ENCODE data around the gene ACBD6.

The ACBD6 gene

GRCh38 chr1:180252638-180253536 lies 249.5 kb downstream of the ACBD6 start:
- DNase-seq: peak; percentile 74 to 94

GRCh38 chr1:180251526-180252305 lies 250.7 kb downstream of the ACBD6 start:
- DNase-seq: no peak

GRCh38 chr1:180250883-180251509 lies 251.4 kb downstream of the ACBD6 start:
- DNase-seq: no peak

- DNase-seq: no peak
These were observed 251.9 kb downstream of the ACBD6 start for GRCh38 chr1:180250499-180250770.

GRCh38 chr1:180249725-180250498 lies 252.5 kb downstream of the ACBD6 start:
- no peak for DNase-seq

- DNase-seq: peak in 1 of 2 experiments; percentile 79
These were observed 253.4 kb downstream of the ACBD6 start for GRCh38 chr1:180248731-180249681.

- DNase-seq: no peak
These were observed 254.2 kb downstream of the ACBD6 start for GRCh38 chr1:180248176-180248575.

- DNase-seq: no peak
These were observed 254.8 kb downstream of the ACBD6 start for GRCh38 chr1:180247580-180247979.

- no peak for DNase-seq
These were observed 255.3 kb downstream of the ACBD6 start for GRCh38 chr1:180247061-180247460.

- no peak for DNase-seq
These were observed 255.8 kb downstream of the ACBD6 start for GRCh38 chr1:180246579-180246978.

GRCh38 chr1:180244840-180245239 lies 257.5 kb downstream of the ACBD6 start:
- DNase-seq: peak in 1 of 2 experiments; percentile 53

GRCh38 chr1:180243517-180244221 lies 258.7 kb downstream of the ACBD6 start:
- DNase-seq: peak in 1 of 2 experiments; percentile 33

- DNase-seq: no peak
These were observed 260.4 kb downstream of the ACBD6 start for GRCh38 chr1:180241716-180242544.

- no peak for DNase-seq
These were observed 263.0 kb downstream of the ACBD6 start for GRCh38 chr1:180239145-180240096.

GRCh38 chr1:180238675-180239074 lies 263.7 kb downstream of the ACBD6 start:
- no peak for DNase-seq
